ENCODE results near the gene NLGN1.

- TF ChIP-seq CTCF (IDR thresholded peaks at IDR 0.05; ENCODE audit: poor library complexity) (no peak), EZH2 (IDR thresholded peaks at IDR 0.05; ENCODE audit: borderline replicate concordance) (no peak)
These were observed 339.7 kb downstream of the NLGN1 start for GRCh38 chr3:173737167-173737808.

All from hepatocyte (in vitro differentiated cells).